PC-9 (cell line): ENCODE measurements around the gene UBE2R2. TPM values are rescaled to one million over a fixed set of nuclear protein-coding genes. Genes with fewer than 3 reads are reported as not detected.

ENCODE experiments used
- BruUV-seq: library from RNA; stranded (reverse); fragments of 400-500 nt; replicated peaks from 2 replicates; lab custom pipeline; 2021; lab: Mats Ljungman, UMichigan
- CTCF ChIA-PET: fragments of 300-600 bp; sonication (Branson Sonifier 250); formaldehyde crosslinking; loops from one replicate; lab custom pipeline; 2022; ENCODE audit warnings: antibody characterized with exemption; lab: Charles Lee
- POLR2A ChIA-PET: fragments of 300-600 bp; sonication (Branson Sonifier 250); formaldehyde crosslinking; loops from one replicate; lab custom pipeline; 2022; ENCODE audit warnings: antibody characterized with exemption; ENCODE audit not compliant: unreplicated experiment; lab: Charles Lee
- DNase-seq, 2 experiments: peaks; one replicate each; pipeline versions ENCODE4 v3.0.0 to v3.0.0-alpha.2; 2015 to 2022; ENCODE audit warnings: mixed read lengths in 1 of 2
- H2AFZ ChIP-seq: fragments of 200-600 bp; sonication (generic); 2 replicates; pipeline ENCODE4 v1.8.1; 2017; ENCODE audit warnings: antibody characterized with exemption
- H3F3A ChIP-seq: fragments of 200-600 bp; sonication (generic); 2 replicates; pipeline ENCODE4 v1.8.1; 2017; ENCODE audit warnings: antibody characterized with exemption, mild to moderate bottlenecking, low read depth; ENCODE audit not compliant: insufficient read depth
- H3K27ac ChIP-seq: fragments of 200-600 bp; sonication (generic); 2 replicates; pipeline ENCODE4 v1.6.1; 2016; ENCODE audit warnings: mixed run types
- H3K27me3 ChIP-seq: fragments of 200-600 bp; sonication (generic); 2 replicates; pipeline ENCODE4 v1.6.1; 2016; ENCODE audit warnings: low read depth, mixed run types; ENCODE audit not compliant: insufficient read depth
- H3K36me3 ChIP-seq: fragments of 200-600 bp; sonication (generic); 2 replicates; pipeline ENCODE4 v1.6.1; 2016; ENCODE audit warnings: low read depth, mixed run types
- H3K4me1 ChIP-seq: fragments of 200-600 bp; sonication (generic); replicated peaks from 2 replicates; pipeline ENCODE4 v1.6.1; 2016; ENCODE audit warnings: mixed run types; ENCODE audit not compliant: insufficient read depth
- H3K4me2 ChIP-seq: fragments of 200-600 bp; sonication (generic); 2 replicates; pipeline ENCODE4 v1.6.1; 2017; ENCODE audit warnings: mixed run types
- H3K4me3 ChIP-seq: fragments of 200-600 bp; sonication (generic); 2 replicates; pipeline ENCODE4 v1.6.1; 2016; ENCODE audit warnings: mixed run types
- H3K79me2 ChIP-seq: fragments of 200-600 bp; sonication (generic); 2 replicates; pipeline ENCODE4 v1.6.1; 2017; ENCODE audit warnings: low read depth, mixed run types
- H3K9me2 ChIP-seq: fragments of 200-600 bp; sonication (generic); 2 replicates; pipeline ENCODE4 v1.8.1; 2017; ENCODE audit warnings: mild to moderate bottlenecking; ENCODE audit not compliant: insufficient read depth
- H3K9me3 ChIP-seq: fragments of 200-600 bp; sonication (generic); 2 replicates; pipeline ENCODE4 v1.8.1; 2016; ENCODE audit warnings: low read depth; ENCODE audit not compliant: insufficient read depth
- H4K20me1 ChIP-seq: fragments of 200-600 bp; sonication (generic); 2 replicates; pipeline ENCODE4 v1.8.1; 2017; ENCODE audit not compliant: insufficient read depth
- EZH2 ChIP-seq: fragments of 200-600 bp; sonication (generic); IDR thresholded peaks from 2 replicates; pipeline ENCODE4 v1.8.0; 2017; ENCODE audit warnings: antibody characterized with exemption, low read depth
- intact Hi-C: fragments of 100-400 bp; cut with micrococcal nuclease; formaldehyde crosslinking; loops from one replicate; pipeline ENCODE4 v1.10.0; 2022; ENCODE audit not compliant: unreplicated experiment
- total RNA-seq: library from RNA; stranded (reverse); gene quantifications from 2 replicates; pipeline ENCODE4 v1.2.3, GENCODE V29; 2021
- TF ChIP-seq, protein P1 (sequence below): fragments of 200-600 bp; sonication (generic); conservative IDR thresholded peaks from 2 replicates; pipeline ENCODE4 v1.6.1; 2017; ENCODE audit warnings: mixed run types, antibody characterized with exemption, mild to moderate bottlenecking, moderate library complexity

Gene UBE2R2
- total RNA-seq, 1 experiment from 2014 or later = 38.9 TPM

DNA sequence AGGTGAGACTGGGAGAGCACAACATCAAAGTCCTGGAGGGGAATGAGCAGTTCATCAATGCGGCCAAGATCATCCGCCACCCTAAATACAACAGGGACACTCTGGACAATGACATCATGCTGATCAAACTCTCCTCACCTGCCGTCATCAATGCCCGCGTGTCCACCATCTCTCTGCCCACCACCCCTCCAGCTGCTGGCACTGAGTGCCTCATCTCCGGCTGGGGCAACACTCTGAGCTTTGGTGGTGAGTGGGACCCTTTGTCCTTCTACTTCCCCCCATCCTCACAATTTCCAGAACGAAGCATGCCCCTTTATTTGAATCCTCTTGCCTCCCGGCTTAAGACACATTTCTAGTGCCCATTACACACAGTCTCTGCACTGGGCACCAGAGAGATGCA is 19.1 kb upstream of the UBE2R2 start:
- Histone ChIP-seq H3K36me3 (no peaks in the 10 kb centered on the region), H3K4me3 (no peak overlapping the region), H3K4me2 (no peak overlapping the region), H3K4me1 (0 out of 2 replicates have a peak, but pooled peaks cover 11% of the 10 kb centered on the region), H4K20me1 (no peaks in the 10 kb centered on the region), H3K9me2 (no peaks in the 10 kb centered on the region), H3F3A (no peaks in the 10 kb centered on the region), H3K79me2 (no peaks in the 10 kb centered on the region), H3K27me3 (no peaks in the 10 kb centered on the region), H3K9me3 (no peaks in the 10 kb centered on the region), H3K27ac (no peak overlapping the region), H2AFZ (no peak overlapping the region)
- TF ChIP-seq, protein P1, sequence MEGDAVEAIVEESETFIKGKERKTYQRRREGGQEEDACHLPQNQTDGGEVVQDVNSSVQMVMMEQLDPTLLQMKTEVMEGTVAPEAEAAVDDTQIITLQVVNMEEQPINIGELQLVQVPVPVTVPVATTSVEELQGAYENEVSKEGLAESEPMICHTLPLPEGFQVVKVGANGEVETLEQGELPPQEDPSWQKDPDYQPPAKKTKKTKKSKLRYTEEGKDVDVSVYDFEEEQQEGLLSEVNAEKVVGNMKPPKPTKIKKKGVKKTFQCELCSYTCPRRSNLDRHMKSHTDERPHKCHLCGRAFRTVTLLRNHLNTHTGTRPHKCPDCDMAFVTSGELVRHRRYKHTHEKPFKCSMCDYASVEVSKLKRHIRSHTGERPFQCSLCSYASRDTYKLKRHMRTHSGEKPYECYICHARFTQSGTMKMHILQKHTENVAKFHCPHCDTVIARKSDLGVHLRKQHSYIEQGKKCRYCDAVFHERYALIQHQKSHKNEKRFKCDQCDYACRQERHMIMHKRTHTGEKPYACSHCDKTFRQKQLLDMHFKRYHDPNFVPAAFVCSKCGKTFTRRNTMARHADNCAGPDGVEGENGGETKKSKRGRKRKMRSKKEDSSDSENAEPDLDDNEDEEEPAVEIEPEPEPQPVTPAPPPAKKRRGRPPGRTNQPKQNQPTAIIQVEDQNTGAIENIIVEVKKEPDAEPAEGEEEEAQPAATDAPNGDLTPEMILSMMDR = no peak
- TF ChIP-seq EZH2 = no peak
- ChIA-PET POLR2A (no interaction called here), CTCF (no interaction called here)
- no peak for DNase-seq
- BruUV-seq = no TSS peak
- intact Hi-C loops = no loop called here

DNA sequence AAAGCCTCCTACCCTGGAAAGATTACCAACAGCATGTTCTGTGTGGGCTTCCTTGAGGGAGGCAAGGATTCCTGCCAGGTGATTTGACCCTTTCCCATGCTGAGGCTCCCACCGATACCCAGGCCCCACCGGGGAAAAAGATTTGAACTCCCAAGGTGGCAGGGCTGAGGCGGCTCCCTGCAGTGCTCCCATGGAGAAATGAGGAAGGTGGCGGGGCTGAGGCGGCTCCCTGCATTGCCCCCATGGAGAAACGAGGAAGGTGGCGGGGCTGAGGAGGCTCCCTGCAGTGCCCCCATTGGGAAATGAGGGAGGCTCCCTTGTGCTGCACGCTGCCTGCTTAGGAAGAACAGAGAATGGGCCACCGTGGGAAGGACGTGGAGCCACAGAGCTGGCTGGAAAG is 18.4 kb upstream of the UBE2R2 start:
- no peaks in the 10 kb centered on the region for H3K27me3 ChIP-seq
- H3K36me3 ChIP-seq = no peaks in the 10 kb centered on the region
- POLR2A ChIA-PET = no interaction called here
- BruUV-seq = no TSS peak
- no peak overlapping the region for H3K4me3 ChIP-seq
- TF ChIP-seq, protein P1 = no peak
- no peak for TF ChIP-seq EZH2
- H3F3A ChIP-seq = no peaks in the 10 kb centered on the region
- CTCF ChIA-PET = no interaction called here
- no peak overlapping the region for H3K4me2 ChIP-seq
- 0 out of 2 replicates have a peak, but pooled peaks cover 11% of the 10 kb centered on the region for H3K4me1 ChIP-seq
- H3K27ac ChIP-seq = no peak overlapping the region
- no peak overlapping the region for H2AFZ ChIP-seq
- no peaks in the 10 kb centered on the region for H3K9me3 ChIP-seq
- no peaks in the 10 kb centered on the region for H4K20me1 ChIP-seq
- no peaks in the 10 kb centered on the region for H3K79me2 ChIP-seq
- intact Hi-C loops = no loop called here
- no peaks in the 10 kb centered on the region for H3K9me2 ChIP-seq
- no peak for DNase-seq

GRCh38 chr9:33799928-33800704 is 16.8 kb upstream of the UBE2R2 start:
- no peaks in the 10 kb centered on the region for H3K9me2 ChIP-seq
- no TSS peak for BruUV-seq
- H3K4me1 ChIP-seq = 0 out of 2 replicates have a peak, but pooled peaks cover 6% of the 10 kb centered on the region
- DNase-seq = no peak
- POLR2A ChIA-PET = no interaction called here
- intact Hi-C loops = no loop called here
- no peaks in the 10 kb centered on the region for H3K79me2 ChIP-seq
- H2AFZ ChIP-seq = no peak overlapping the region
- H3K27ac ChIP-seq = no peak overlapping the region
- no peaks in the 10 kb centered on the region for H3K27me3 ChIP-seq
- H4K20me1 ChIP-seq = no peaks in the 10 kb centered on the region
- no peak overlapping the region for H3K4me2 ChIP-seq
- no peak overlapping the region for H3K4me3 ChIP-seq
- no peaks in the 10 kb centered on the region for H3K36me3 ChIP-seq
- no peak for TF ChIP-seq EZH2
- TF ChIP-seq, protein P1 = no peak
- H3K9me3 ChIP-seq = no peaks in the 10 kb centered on the region
- CTCF ChIA-PET = no interaction called here
- no peaks in the 10 kb centered on the region for H3F3A ChIP-seq
